Karpas-422 (cell line): ENCODE results near the gene YBX3. TPM values are rescaled to one million over a fixed set of nuclear protein-coding genes. Genes with fewer than 3 reads are reported as not detected.

Experiments
- DNase-seq: peaks from one replicate; pipeline ENCODE4 v3.0.0-alpha.2; 2015
- H2AFZ ChIP-seq: fragments of 200-600 bp; sonication (generic); 2 replicates; pipeline ENCODE4 v1.6.1; 2014; ENCODE audit warnings: antibody characterized with exemption, low read length, mixed read lengths
- H3K27ac ChIP-seq: fragments of 200-600 bp; sonication (generic); 2 replicates; pipeline ENCODE4 v1.5.1; 2014; ENCODE audit warnings: mild to moderate bottlenecking, low read length, moderate library complexity
- H3K27me3 ChIP-seq: fragments of 200-600 bp; sonication (generic); 2 replicates; pipeline ENCODE4 v1.6.1; 2014; ENCODE audit warnings: low read length, mixed read lengths
- H3K36me3 ChIP-seq: fragments of 200-600 bp; sonication (generic); 2 replicates; pipeline ENCODE4 v1.6.1; 2014; ENCODE audit warnings: low read length, mixed read lengths; ENCODE audit not compliant: insufficient read depth
- H3K4me1 ChIP-seq: fragments of 200-600 bp; sonication (generic); 2 replicates; pipeline ENCODE4 v1.6.1; 2014; ENCODE audit warnings: mild to moderate bottlenecking, low read length, mixed read lengths
- H3K4me2 ChIP-seq: fragments of 200-600 bp; sonication (generic); 2 replicates; pipeline ENCODE4 v1.6.1; 2014; ENCODE audit warnings: low read length, low read depth, mild to moderate bottlenecking; ENCODE audit not compliant: poor library complexity, severe bottlenecking
- H3K4me3 ChIP-seq: fragments of 200-600 bp; sonication (generic); 2 replicates; pipeline ENCODE4 v1.5.1; 2014; ENCODE audit warnings: mild to moderate bottlenecking, antibody characterized with exemption, low read length, mixed read lengths
- H3K79me2 ChIP-seq: fragments of 200-600 bp; sonication (generic); 2 replicates; pipeline ENCODE4 v1.6.1; 2014; ENCODE audit warnings: mild to moderate bottlenecking, low read length, mixed read lengths
- H3K9ac ChIP-seq: fragments of 200-600 bp; sonication (generic); 2 replicates; pipeline ENCODE4 v1.6.0; 2014; ENCODE audit warnings: low read length
- H3K9me2 ChIP-seq: fragments of 200-600 bp; sonication (generic), shearing (Covaris generic); replicated peaks from 2 replicates; pipeline ENCODE4 v1.6.0; 2014; ENCODE audit warnings: mild to moderate bottlenecking, low read length, moderate library complexity; ENCODE audit not compliant: insufficient read depth
- H3K9me3 ChIP-seq: fragments of 300-700, 200-600 bp; sonication (generic); 2 replicates; pipeline ENCODE4 v1.6.1; 2014; ENCODE audit warnings: low read length, mixed read lengths
- H4K20me1 ChIP-seq: fragments of 200-600 bp; sonication (generic); 2 replicates; pipeline ENCODE4 v1.6.1; 2014; ENCODE audit warnings: mild to moderate bottlenecking, antibody characterized with exemption, low read length, low read depth; ENCODE audit not compliant: insufficient read depth
- total RNA-seq: library from RNA; depleted of rRNA; stranded (reverse); fragments of >200 nt; shearing (Covaris generic); gene quantifications from 2 replicates; pipeline ENCODE4 v1.2.3, GENCODE V29; 2014; ENCODE audit warnings: low replicate concordance

Gene YBX3
- total RNA-seq, 1 experiment from 2014 or later = not detected

DNA sequence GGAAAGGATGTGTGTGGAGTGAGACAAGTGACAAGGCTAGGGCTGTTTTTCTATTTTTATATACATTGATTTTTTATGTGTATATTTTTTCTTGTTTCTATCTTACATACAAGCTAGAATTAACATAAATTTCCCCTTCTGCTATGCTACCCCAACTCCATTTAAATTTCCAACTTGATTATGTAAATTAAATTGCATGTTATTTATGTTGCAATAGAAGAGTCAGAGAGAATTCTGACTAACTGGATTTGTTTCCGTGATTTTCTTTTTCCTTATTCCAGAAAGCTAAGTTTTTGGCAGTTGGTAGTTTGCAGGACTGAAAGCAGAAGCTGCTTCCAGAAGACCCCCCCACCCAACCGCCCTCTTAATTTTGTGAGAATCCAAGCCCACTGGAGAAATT is 8.9 kb upstream of the YBX3 start:
- no peaks in the 10 kb centered on the region for H3K9me3 ChIP-seq
- no peaks in the 10 kb centered on the region for H3K4me1 ChIP-seq
- no peaks in the 10 kb centered on the region for H3K27me3 ChIP-seq
- H4K20me1 ChIP-seq = no peaks in the 10 kb centered on the region
- no peak overlapping the region for H3K27ac ChIP-seq
- no peak overlapping the region for H3K4me2 ChIP-seq
- no peak overlapping the region for H3K9ac ChIP-seq
- H3K36me3 ChIP-seq = no peaks in the 10 kb centered on the region
- no peak overlapping the region for H2AFZ ChIP-seq
- no peaks in the 10 kb centered on the region for H3K79me2 ChIP-seq
- no peak overlapping the region for H3K4me3 ChIP-seq
- DNase-seq = no peak
- no peaks in the 10 kb centered on the region for H3K9me2 ChIP-seq

DNA sequence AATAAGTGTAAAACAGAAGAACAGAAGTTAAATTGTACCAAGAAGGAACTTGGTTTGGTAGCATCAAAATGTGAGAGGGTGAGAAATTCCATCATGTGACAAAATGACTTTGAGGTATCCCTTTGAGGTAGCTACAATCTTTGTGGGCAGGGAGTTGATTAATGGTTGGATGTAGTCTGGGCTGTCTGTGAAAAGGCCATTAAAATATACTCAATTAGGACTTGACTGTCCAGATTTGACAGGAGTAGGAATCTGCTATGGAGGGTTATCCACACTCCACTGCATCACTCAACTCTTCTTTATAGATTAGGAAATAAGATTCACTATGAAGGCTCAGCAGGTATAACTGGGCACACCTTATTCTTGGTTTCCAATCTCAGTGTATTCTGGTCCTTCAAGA is 7.4 kb upstream of the YBX3 start:
- no peaks in the 10 kb centered on the region for H3K36me3 ChIP-seq
- no peaks in the 10 kb centered on the region for H3K4me1 ChIP-seq
- H3K27me3 ChIP-seq = no peaks in the 10 kb centered on the region
- no peaks in the 10 kb centered on the region for H3K9me2 ChIP-seq
- H3K4me2 ChIP-seq = no peak overlapping the region
- H2AFZ ChIP-seq = no peak overlapping the region
- no peak for DNase-seq
- H4K20me1 ChIP-seq = no peaks in the 10 kb centered on the region
- no peaks in the 10 kb centered on the region for H3K9me3 ChIP-seq
- no peak overlapping the region for H3K4me3 ChIP-seq
- no peak overlapping the region for H3K27ac ChIP-seq
- no peaks in the 10 kb centered on the region for H3K79me2 ChIP-seq
- no peak overlapping the region for H3K9ac ChIP-seq

DNA sequence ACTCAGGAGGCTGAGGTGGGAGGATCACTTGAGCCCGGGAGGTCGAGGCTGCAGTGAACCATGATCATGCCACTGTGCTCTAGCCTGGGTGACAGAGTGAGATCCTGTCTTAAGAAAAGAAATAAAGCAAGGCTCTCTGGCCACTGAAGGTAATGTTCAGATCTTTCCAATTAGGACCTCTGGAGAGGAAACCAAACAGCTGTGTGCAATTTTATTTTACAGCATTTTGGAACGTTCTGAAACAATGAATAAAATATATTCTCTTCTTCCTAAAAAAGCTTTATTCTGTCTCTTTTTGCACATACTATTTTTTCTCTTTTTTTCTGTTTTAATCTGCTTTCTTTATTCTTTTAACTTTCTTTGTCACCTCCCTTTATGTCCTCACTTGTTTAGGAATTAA is 5.0 kb upstream of the YBX3 start:
- Histone ChIP-seq H3K9me3 (no peaks in the 10 kb centered on the region), H3K4me1 (no peaks in the 10 kb centered on the region), H3K79me2 (no peaks in the 10 kb centered on the region), H3K27me3 (no peaks in the 10 kb centered on the region), H3K27ac (no peak overlapping the region), H3K4me3 (no peak overlapping the region), H3K4me2 (no peak overlapping the region), H3K36me3 (no peaks in the 10 kb centered on the region), H4K20me1 (no peaks in the 10 kb centered on the region), H2AFZ (no peak overlapping the region), H3K9ac (no peak overlapping the region), H3K9me2 (no peaks in the 10 kb centered on the region)
- DNase-seq = no peak

DNA sequence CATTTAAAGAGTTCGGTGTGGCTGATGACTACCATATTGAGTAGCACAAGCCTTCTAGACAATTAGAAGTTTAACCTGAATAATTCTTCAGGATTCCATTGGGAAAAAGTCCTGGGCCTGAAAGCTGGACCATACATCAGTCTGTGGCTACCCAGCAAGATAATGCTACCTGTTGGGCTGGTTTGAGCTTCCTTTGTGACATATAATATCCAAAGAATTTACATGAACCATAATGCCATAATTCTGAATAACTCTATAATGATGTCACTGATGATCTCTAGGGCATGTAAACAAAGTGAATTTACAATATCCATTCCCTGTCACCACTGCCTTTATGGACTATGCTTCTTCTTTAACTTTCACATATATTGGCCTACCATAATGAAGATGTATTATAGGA is 3.8 kb upstream of the YBX3 start:
- H3K4me3 ChIP-seq = no peak overlapping the region
- H3K4me1 ChIP-seq = no peaks in the 10 kb centered on the region
- H3K4me2 ChIP-seq = no peak overlapping the region

DNA sequence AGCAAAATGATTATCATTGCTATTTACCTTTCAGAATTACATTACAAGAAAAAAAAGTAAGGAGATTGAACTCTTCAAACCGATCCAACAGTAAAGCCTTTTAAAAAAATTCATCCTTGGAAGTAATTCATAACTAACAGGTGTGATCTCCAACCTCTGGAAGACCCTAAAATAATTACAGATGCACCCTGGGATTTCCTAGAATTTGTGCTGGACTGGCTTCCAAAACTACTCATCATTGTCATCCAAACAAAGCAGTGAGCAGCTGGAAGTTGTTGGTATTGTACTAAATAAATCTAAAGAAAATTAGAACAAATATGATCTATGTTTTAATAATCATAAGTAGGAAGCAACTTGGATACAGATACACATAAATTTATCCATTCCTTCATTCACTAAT is 1.9 kb upstream of the YBX3 start:
- Histone ChIP-seq H4K20me1 (no peaks in the 10 kb centered on the region), H3K4me2 (no peak overlapping the region), H2AFZ (no peak overlapping the region), H3K9me3 (no peaks in the 10 kb centered on the region), H3K27ac (no peak overlapping the region), H3K4me1 (no peaks in the 10 kb centered on the region), H3K9me2 (no peaks in the 10 kb centered on the region), H3K36me3 (no peaks in the 10 kb centered on the region), H3K27me3 (no peaks in the 10 kb centered on the region), H3K9ac (no peak overlapping the region), H3K79me2 (no peaks in the 10 kb centered on the region), H3K4me3 (no peak overlapping the region)
- no peak for DNase-seq

More for the DNA sequence above, 3.8 kb upstream of the YBX3 start:
- no peaks in the 10 kb centered on the region for H4K20me1 ChIP-seq
- no peak overlapping the region for H3K9ac ChIP-seq
- H2AFZ ChIP-seq = no peak overlapping the region
- no peak overlapping the region for H3K27ac ChIP-seq
- H3K36me3 ChIP-seq = no peaks in the 10 kb centered on the region
- no peaks in the 10 kb centered on the region for H3K79me2 ChIP-seq
- no peaks in the 10 kb centered on the region for H3K9me3 ChIP-seq
- H3K9me2 ChIP-seq = no peaks in the 10 kb centered on the region
- no peak for DNase-seq
- H3K27me3 ChIP-seq = no peaks in the 10 kb centered on the region

DNA sequence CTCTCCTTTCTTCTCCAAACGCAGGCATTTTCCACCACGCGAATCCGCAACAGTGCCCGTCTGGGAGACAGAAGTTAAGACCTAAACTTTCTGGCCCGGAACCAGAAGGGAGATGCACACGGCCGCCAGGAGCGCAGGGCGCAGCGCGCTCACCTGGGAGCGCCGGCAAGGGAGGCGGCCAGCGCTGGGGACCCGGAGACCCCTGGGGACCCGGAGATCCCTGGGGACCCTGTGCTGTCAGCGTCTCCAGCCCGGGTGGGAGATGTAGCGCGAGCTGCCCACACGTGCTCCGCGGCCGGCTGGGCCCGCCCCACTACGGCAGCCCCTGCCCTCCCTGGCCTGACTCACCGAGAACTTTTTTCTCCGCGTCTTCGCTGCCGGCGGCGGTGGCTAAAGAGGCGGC is 620 bp downstream of the YBX3 start:
- Histone ChIP-seq H3K27me3 (no peaks in the 10 kb centered on the region), H3K9ac (no peak overlapping the region), H3K4me3 (no peak overlapping the region), H4K20me1 (no peaks in the 10 kb centered on the region), H3K27ac (no peak overlapping the region), H3K36me3 (no peaks in the 10 kb centered on the region), H3K4me2 (no peak overlapping the region), H2AFZ (no peak overlapping the region), H3K4me1 (no peaks in the 10 kb centered on the region), H3K9me3 (no peaks in the 10 kb centered on the region), H3K79me2 (no peaks in the 10 kb centered on the region), H3K9me2 (no peaks in the 10 kb centered on the region)
- DNase-seq = no peak

DNA sequence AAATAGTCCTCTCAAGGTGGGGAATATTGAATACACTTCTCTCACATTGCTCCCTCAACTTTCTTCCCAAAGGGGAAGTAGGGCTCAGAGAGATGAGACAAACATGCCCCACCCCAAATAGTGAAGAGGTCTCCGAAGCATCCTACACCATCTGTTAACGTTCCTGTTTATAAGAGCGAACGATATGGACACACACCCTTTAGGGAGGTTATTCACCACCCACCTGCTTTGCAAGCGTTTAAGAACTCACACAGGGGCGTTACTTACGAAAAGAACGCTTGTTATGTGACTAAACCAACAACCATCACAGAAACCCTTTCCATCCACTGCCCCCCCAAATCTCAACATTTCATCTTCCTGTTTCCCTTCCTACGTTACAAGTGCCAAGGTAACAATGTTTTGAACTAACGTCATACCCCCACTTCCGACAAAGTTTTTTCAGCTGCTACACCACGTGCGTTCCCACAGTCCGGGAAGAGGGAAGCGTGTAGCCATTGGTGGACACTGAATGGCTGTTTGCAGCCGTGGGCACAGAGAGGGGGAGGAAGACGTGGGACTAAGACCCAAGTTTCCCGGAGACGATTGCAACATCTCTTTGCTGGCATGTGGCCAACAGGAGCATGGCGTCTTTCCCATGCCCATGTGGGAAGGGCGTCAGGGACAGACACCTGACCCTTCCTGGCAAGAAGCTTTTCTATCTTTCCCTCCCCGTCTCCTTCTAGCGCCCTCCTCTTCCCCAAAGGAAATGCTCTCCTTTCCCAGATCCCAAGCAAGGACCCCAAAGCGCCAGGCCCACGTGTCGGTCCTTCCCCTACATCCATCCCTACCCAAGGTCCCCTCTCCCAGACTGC is 1.2 kb downstream of the YBX3 start:
- Histone ChIP-seq H3K9me2 (no peaks in the 10 kb centered on the region), H3K4me3 (no peak overlapping the region), H2AFZ (no peak overlapping the region), H3K4me1 (no peaks in the 10 kb centered on the region), H3K27me3 (no peaks in the 10 kb centered on the region), H4K20me1 (no peaks in the 10 kb centered on the region), H3K27ac (no peak overlapping the region), H3K79me2 (no peaks in the 10 kb centered on the region), H3K9me3 (no peaks in the 10 kb centered on the region), H3K4me2 (no peak overlapping the region), H3K9ac (no peak overlapping the region), H3K36me3 (no peaks in the 10 kb centered on the region)
- no peak for DNase-seq

DNA sequence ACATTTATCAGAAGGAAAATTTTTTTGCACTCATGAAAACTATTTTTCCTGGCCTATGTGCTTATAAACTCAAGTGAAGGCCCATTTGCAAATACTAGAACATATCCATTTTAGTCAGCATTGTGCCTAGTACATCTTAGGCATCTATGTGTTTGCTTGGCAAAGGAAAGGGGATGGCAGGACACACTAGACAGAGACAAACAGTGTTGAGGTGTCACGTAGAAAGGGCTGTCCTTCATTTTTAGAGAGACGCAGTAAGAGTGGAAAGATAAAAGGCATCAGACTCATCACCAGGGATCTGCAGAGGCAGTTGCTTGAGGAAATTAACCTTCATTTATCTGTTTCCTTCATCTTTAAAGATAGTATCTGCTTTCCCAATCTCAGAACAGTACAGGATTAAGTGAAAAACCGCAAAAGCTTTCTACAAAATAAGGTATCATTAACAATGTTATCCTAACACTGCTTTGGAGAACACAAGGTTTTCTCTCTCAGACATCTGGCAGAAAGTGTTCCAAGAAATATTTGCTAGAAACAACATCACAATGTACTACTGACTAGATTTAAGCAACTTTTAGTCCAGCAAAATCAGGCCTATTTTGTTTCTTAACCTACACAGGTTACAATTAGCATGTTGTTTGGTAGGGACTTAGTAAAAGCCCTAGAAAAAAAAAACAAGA is 2.0 kb downstream of the YBX3 start:
- no peak for DNase-seq
- Histone ChIP-seq H4K20me1 (no peaks in the 10 kb centered on the region), H3K36me3 (no peaks in the 10 kb centered on the region), H3K4me2 (no peak overlapping the region), H3K27me3 (no peaks in the 10 kb centered on the region), H3K9me3 (no peaks in the 10 kb centered on the region), H3K4me1 (no peaks in the 10 kb centered on the region), H2AFZ (no peak overlapping the region), H3K79me2 (no peaks in the 10 kb centered on the region), H3K9me2 (no peaks in the 10 kb centered on the region), H3K9ac (no peak overlapping the region), H3K27ac (no peak overlapping the region), H3K4me3 (no peak overlapping the region)
